Neural cell (in vitro differentiated cells): ENCODE data around the gene CD52. TPM values are rescaled to one million over a fixed set of nuclear protein-coding genes. Genes with fewer than 3 reads are reported as not detected.

Source experiments
- H2AFZ ChIP-seq: fragments of 200-600, 300-800 bp; sonication (generic), shearing (Covaris generic); 2 replicates; pipeline ENCODE4 v1.6.0; 2014; ENCODE audit warnings: low read depth, mild to moderate bottlenecking, antibody characterized with exemption, low read length, moderate library complexity
- H3F3A ChIP-seq: fragments of 200-600 bp; shearing (Covaris generic); 2 replicates; pipeline ENCODE4 v1.6.1; 2016; ENCODE audit warnings: mild to moderate bottlenecking, moderate library complexity, mixed read lengths, antibody characterized with exemption, low read length; ENCODE audit not compliant: insufficient read depth, poor library complexity, severe bottlenecking
- H3K27ac ChIP-seq: fragments of 200-600, 300-800 bp; sonication (generic), shearing (Covaris generic); 2 replicates; pipeline ENCODE4 v1.5.1; 2014; ENCODE audit warnings: mild to moderate bottlenecking, low read length, moderate library complexity
- H3K27me3 ChIP-seq: fragments of 300-800, 200-600 bp; sonication (generic), shearing (Covaris generic); 2 replicates; pipeline ENCODE4 v1.6.0; 2014; ENCODE audit warnings: mild to moderate bottlenecking, low read depth, low read length, moderate library complexity; ENCODE audit not compliant: insufficient read depth
- H3K36me3 ChIP-seq: fragments of 300-800, 200-600 bp; sonication (generic), shearing (Covaris generic); 2 replicates; pipeline ENCODE4 v1.5.1; 2014; ENCODE audit warnings: mild to moderate bottlenecking, antibody characterized with exemption, low read length, moderate library complexity; ENCODE audit not compliant: insufficient read depth
- H3K4me2 ChIP-seq: fragments of 300-800, 200-600 bp; sonication (generic), shearing (Covaris generic); 2 replicates; pipeline ENCODE4 v1.6.0; 2014; ENCODE audit warnings: mild to moderate bottlenecking, low read length
- H3K4me3 ChIP-seq: fragments of 300-800, 200-600 bp; sonication (generic), shearing (Covaris generic); 2 replicates; pipeline ENCODE4 v1.5.1; 2014; ENCODE audit warnings: mild to moderate bottlenecking, low read length, moderate library complexity
- H3K79me2 ChIP-seq: fragments of 200-600 bp; shearing (Covaris generic); replicated peaks from 2 replicates; pipeline ENCODE4 v1.6.0; 2014; ENCODE audit warnings: mild to moderate bottlenecking, low read length, moderate library complexity; ENCODE audit not compliant: insufficient read depth
- H3K9ac ChIP-seq: fragments of 300-800, 200-600 bp; sonication (generic), shearing (Covaris generic); 2 replicates; pipeline ENCODE4 v1.6.1; 2016; ENCODE audit warnings: mild to moderate bottlenecking, low read length, mixed read lengths
- H3K9me2 ChIP-seq: fragments of 200-600 bp; shearing (Covaris generic); 2 replicates; pipeline ENCODE4 v1.6.1; 2016; ENCODE audit warnings: mild to moderate bottlenecking, low read length, mixed read lengths; ENCODE audit not compliant: insufficient read depth
- H3K9me3 ChIP-seq: fragments of 200-600, 300-800 bp; sonication (generic), shearing (Covaris generic); 2 replicates; pipeline ENCODE4 v1.6.1; 2016; ENCODE audit warnings: mild to moderate bottlenecking, mixed run types, low read length, moderate library complexity, mixed read lengths
- H4K20me1 ChIP-seq: fragments of 200-600 bp; shearing (Covaris generic); 2 replicates; pipeline ENCODE4 v1.6.1; 2016; ENCODE audit warnings: mild to moderate bottlenecking, mixed run types; ENCODE audit not compliant: insufficient read depth
- CTCF ChIP-seq: fragments of 450-650 bp; IDR thresholded peaks from 2 replicates; pipeline ENCODE4 v1.5.1; 2014; ENCODE audit warnings: antibody characterized with exemption, mild to moderate bottlenecking, moderate library complexity; ENCODE audit not compliant: poor library complexity, severe bottlenecking
- EP300 ChIP-seq: fragments of 450-650 bp; conservative IDR thresholded peaks from 2 replicates; pipeline ENCODE4 v1.6.1; 2014; ENCODE audit warnings: antibody characterized with exemption, mild to moderate bottlenecking, moderate library complexity; ENCODE audit not compliant: poor library complexity, severe bottlenecking
- EZH2 ChIP-seq: fragments of 200-600, 300-800 bp; shearing (Covaris generic), sonication (generic); IDR thresholded peaks from 2 replicates; pipeline ENCODE4 v1.6.1; 2014; ENCODE audit warnings: antibody characterized with exemption, low read length, borderline replicate concordance, mild to moderate bottlenecking; ENCODE audit not compliant: insufficient read depth, poor library complexity, severe bottlenecking
- MXI1 ChIP-seq: fragments of 450-650 bp; conservative IDR thresholded peaks from 2 replicates; pipeline ENCODE4 v1.6.1; 2014; ENCODE audit warnings: antibody characterized with exemption, mild to moderate bottlenecking; ENCODE audit not compliant: poor library complexity, severe bottlenecking
- POLR2AphosphoS5 ChIP-seq: IDR thresholded peaks from 2 replicates; pipeline ENCODE4 v1.6.1; 2012
- RAD21 ChIP-seq: fragments of 450-650 bp; conservative IDR thresholded peaks from 2 replicates; pipeline ENCODE4 v1.6.1; 2014; ENCODE audit warnings: antibody characterized with exemption, mild to moderate bottlenecking, moderate library complexity
- REST ChIP-seq: IDR thresholded peaks from 2 replicates; pipeline ENCODE4 v1.6.1; 2012; ENCODE audit warnings: borderline replicate concordance
- SMC3 ChIP-seq: fragments of 450-650 bp; conservative IDR thresholded peaks from 2 replicates; pipeline ENCODE4 v1.6.1; 2014; ENCODE audit warnings: antibody characterized with exemption, mild to moderate bottlenecking, moderate library complexity; ENCODE audit not compliant: poor library complexity
- TAF1 ChIP-seq: IDR thresholded peaks from 2 replicates; pipeline ENCODE4 v1.6.1; 2012; ENCODE audit warnings: low read depth
- polyA plus RNA-seq: library from polyadenylated mRNA; depleted of rRNA; stranded (reverse); fragments of >200 nt; gene quantifications from 2 replicates; pipeline ENCODE4 v1.2.3, GENCODE V29; 2014

CD52 gene
- polyA plus RNA-seq, 1 donor from 2014 or later = not detected

GRCh38 chr1:26269198-26269550 is 48.6 kb upstream of the CD52 start:
- H3K36me3 ChIP-seq = no peaks in the 10 kb centered on the region
- H3K79me2 ChIP-seq = no peaks in the 10 kb centered on the region
- H3K9ac ChIP-seq = no peak overlapping the region
- H4K20me1 ChIP-seq = no peaks in the 10 kb centered on the region
- H3K4me3 ChIP-seq = no peak overlapping the region
- no peaks in the 10 kb centered on the region for H3K9me2 ChIP-seq
- no peaks in the 10 kb centered on the region for H3F3A ChIP-seq
- no peak for TF ChIP-seq EP300
- TF ChIP-seq MXI1 = no peak
- TF ChIP-seq SMC3 = no peak
- no peak for TF ChIP-seq TAF1
- TF ChIP-seq REST = no peak
- no peak for TF ChIP-seq CTCF
- no peak for TF ChIP-seq RAD21
- TF ChIP-seq EZH2 = no peak
- no peak for TF ChIP-seq POLR2AphosphoS5
- no peaks in the 10 kb centered on the region for H3K27me3 ChIP-seq
- no peak overlapping the region for H2AFZ ChIP-seq
- no peak overlapping the region for H3K27ac ChIP-seq
- H3K9me3 ChIP-seq = no peaks in the 10 kb centered on the region
- no peak overlapping the region for H3K4me2 ChIP-seq

- Histone ChIP-seq H3K4me2 (no peak overlapping the region), H3K36me3 (no peaks in the 10 kb centered on the region), H2AFZ (no peak overlapping the region), H3K9me3 (no peaks in the 10 kb centered on the region), H3K79me2 (peaks cover 5% of the 10 kb centered on the region), H3F3A (no peaks in the 10 kb centered on the region), H4K20me1 (no peaks in the 10 kb centered on the region), H3K27me3 (no peaks in the 10 kb centered on the region), H3K27ac (no peak overlapping the region), H3K9me2 (no peaks in the 10 kb centered on the region), H3K9ac (no peak overlapping the region), H3K4me3 (no peak overlapping the region)
- TF ChIP-seq RAD21 (no peak), EZH2 (no peak), REST (no peak), CTCF (no peak), TAF1 (no peak), SMC3 (no peak), POLR2AphosphoS5 (no peak), EP300 (no peak), MXI1 (no peak)
Observed at GRCh38 chr1:26274801-26275425, 42.8 kb upstream of the CD52 start.
